Hepatocyte (in vitro differentiated cells): ENCODE results near the gene MAST4.

Experiments
- EZH2 ChIP-seq: fragments of 200-600 bp; sonication (generic); IDR thresholded peaks from 2 replicates; pipeline ENCODE4 v1.6.1; 2016; ENCODE audit warnings: antibody characterized with exemption, mild to moderate bottlenecking, borderline replicate concordance
- TF ChIP-seq, protein P1 (sequence below): fragments of 200-600 bp; sonication (generic); IDR thresholded peaks from 2 replicates; pipeline ENCODE4 v1.5.1; 2016; ENCODE audit warnings: antibody characterized with exemption, mild to moderate bottlenecking; ENCODE audit not compliant: poor library complexity

DNA sequence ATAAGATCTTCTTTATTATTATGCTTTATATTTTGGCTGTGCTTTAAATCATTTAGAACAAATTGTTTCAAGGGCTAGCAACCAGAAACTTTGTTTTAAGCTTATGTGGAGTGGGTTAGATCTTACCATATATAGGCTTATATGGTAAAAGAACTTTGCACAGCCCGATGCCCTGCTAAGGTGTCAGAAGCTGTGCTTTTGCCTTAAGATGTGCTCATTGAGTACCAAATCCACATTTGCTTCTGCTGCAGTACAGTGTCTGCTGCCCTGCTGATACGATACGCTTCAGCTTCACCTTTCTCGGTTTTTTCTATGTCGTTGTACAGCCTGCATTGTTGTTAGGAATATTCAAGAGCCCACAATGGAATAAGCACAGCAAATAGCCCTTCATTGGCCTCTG, 565.6 kb downstream of the MAST4 start:
- TF ChIP-seq EZH2 = no peak
- TF ChIP-seq, protein P1, sequence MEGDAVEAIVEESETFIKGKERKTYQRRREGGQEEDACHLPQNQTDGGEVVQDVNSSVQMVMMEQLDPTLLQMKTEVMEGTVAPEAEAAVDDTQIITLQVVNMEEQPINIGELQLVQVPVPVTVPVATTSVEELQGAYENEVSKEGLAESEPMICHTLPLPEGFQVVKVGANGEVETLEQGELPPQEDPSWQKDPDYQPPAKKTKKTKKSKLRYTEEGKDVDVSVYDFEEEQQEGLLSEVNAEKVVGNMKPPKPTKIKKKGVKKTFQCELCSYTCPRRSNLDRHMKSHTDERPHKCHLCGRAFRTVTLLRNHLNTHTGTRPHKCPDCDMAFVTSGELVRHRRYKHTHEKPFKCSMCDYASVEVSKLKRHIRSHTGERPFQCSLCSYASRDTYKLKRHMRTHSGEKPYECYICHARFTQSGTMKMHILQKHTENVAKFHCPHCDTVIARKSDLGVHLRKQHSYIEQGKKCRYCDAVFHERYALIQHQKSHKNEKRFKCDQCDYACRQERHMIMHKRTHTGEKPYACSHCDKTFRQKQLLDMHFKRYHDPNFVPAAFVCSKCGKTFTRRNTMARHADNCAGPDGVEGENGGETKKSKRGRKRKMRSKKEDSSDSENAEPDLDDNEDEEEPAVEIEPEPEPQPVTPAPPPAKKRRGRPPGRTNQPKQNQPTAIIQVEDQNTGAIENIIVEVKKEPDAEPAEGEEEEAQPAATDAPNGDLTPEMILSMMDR = no peak
